NCI-H2227 treated with DMSO at 0.1 percent for 48 hours (cell line): ENCODE results near the gene STK4.
"Not testable (repeated sequence)": the region's sequence is repeated elsewhere in the genome, so short reads cannot be mapped to it uniquely, and the experiment has no call there.

Experiments
- DNase-seq: peaks from one replicate; lab custom pipeline; 2025; lab: John Stamatoyannopoulos, UW

STK4 gene

GRCh38 chr20:45055056-45055455 is 88.7 kb downstream of the STK4 start:
- DNase-seq, result no peak

- no peak for DNase-seq
Measured at GRCh38 chr20:45056473-45057173, 90.3 kb downstream of the STK4 start.

- DNase-seq, result no peak
Measured at GRCh38 chr20:45058168-45058850, 92.0 kb downstream of the STK4 start.

- DNase-seq, result no peak
Measured at GRCh38 chr20:45059022-45059728, 92.9 kb downstream of the STK4 start.

- no peak for DNase-seq
Measured at GRCh38 chr20:45060294-45060693, 94.0 kb downstream of the STK4 start.

GRCh38 chr20:45061244-45061643 is 94.9 kb downstream of the STK4 start:
- DNase-seq, result no peak

- DNase-seq, result not testable (repeated sequence)
Measured at GRCh38 chr20:45063107-45063506, 96.8 kb downstream of the STK4 start.

- no peak for DNase-seq
Measured at GRCh38 chr20:45064812-45065211, 98.5 kb downstream of the STK4 start.

- DNase-seq, result no peak
Measured at GRCh38 chr20:45066372-45066771, 100.1 kb downstream of the STK4 start.

GRCh38 chr20:45067087-45067486 is 100.8 kb downstream of the STK4 start:
- no peak for DNase-seq

- no peak for DNase-seq
Measured at GRCh38 chr20:45067558-45067957, 101.2 kb downstream of the STK4 start.

GRCh38 chr20:45069261-45069660 is 102.9 kb downstream of the STK4 start:
- DNase-seq, result no peak

- DNase-seq, result no peak
Measured at GRCh38 chr20:45070932-45071632, 104.8 kb downstream of the STK4 start.

- DNase-seq, result no peak
Measured at GRCh38 chr20:45072066-45072465, 105.8 kb downstream of the STK4 start.

- DNase-seq, result no peak
Measured at GRCh38 chr20:45073221-45073620, 106.9 kb downstream of the STK4 start.

- DNase-seq, result no peak
Measured at GRCh38 chr20:45077559-45077958, 111.2 kb downstream of the STK4 start.

GRCh38 chr20:45080867-45081624 is 114.7 kb downstream of the STK4 start:
- no peak for DNase-seq

GRCh38 chr20:45082468-45082867 is 116.2 kb downstream of the STK4 start:
- no peak for DNase-seq

GRCh38 chr20:45083127-45083526 is 116.8 kb downstream of the STK4 start:
- no peak for DNase-seq

GRCh38 chr20:45085289-45085688 is 119.0 kb downstream of the STK4 start:
- no peak for DNase-seq

- DNase-seq, result no peak
Measured at GRCh38 chr20:45085867-45086266, 119.6 kb downstream of the STK4 start.
